ENCODE measurements around the gene FCRL4. TPM values are rescaled to one million over a fixed set of nuclear protein-coding genes. Genes with fewer than 3 reads are reported as not detected.

The FCRL4 gene
- total and polyA plus RNA-seq, 10 of the 15 experiments (the other 5 are each of a cell fraction or from before 2014, with no cell fraction given), result 0.09 to 0.44 (median 0.26) TPM; not detected in 1

- in situ Hi-C loops (cut with MboI), result no loop called here
- ChIA-PET CTCF (interaction anchor here (0.9 to 1.0 kb wide), 3 partner anchors 9 to 59 kb away, joined by 3 to 4 read pairs (median 3); no protein-coding TSS in a partner anchor), SMC1A (ENCODE audit: uncharacterized antibody, unreplicated experiment) (interaction anchor here (12.5 kb wide), 1 partner anchor 47 kb away, joined by 157 read pairs; no protein-coding TSS in a partner anchor), RAD21 (ENCODE audit: unreplicated experiment) (interaction anchor here (1.0 kb wide), 1 partner anchor 12 kb away, joined by 4 read pairs; no protein-coding TSS in a partner anchor), POLR2A (interaction anchor here (0.7 kb wide), 1 partner anchor 15 kb away, joined by 3 read pairs; no protein-coding TSS in a partner anchor)
- intact Hi-C loops (cut with micrococcal nuclease; ENCODE audit: unreplicated experiment), result no loop called here
- no TSS peak for BruUV-seq (replicated peaks)
- Histone ChIP-seq H3K4me1 (ENCODE audit: control insufficient read depth, insufficient read depth, low read length) (peaks cover 15% of the 10 kb centered on the region), H3K27me3 (replicated peaks in 1 of 2; ENCODE audit: control insufficient read depth in 2 of 2, insufficient read depth in 2 of 2, low read length in 1 of 2) (no peaks in the 10 kb centered on the region; a peak in 1 of 4 replicates), H2AFZ (ENCODE audit: control insufficient read depth, low read depth, low read length) (no peak overlapping the region), H3K4me3 (no peak overlapping the region), H3K9me3 (replicated peaks; ENCODE audit: control insufficient read depth, insufficient read depth, low read length) (no peaks in the 10 kb centered on the region), H3K36me3 (ENCODE audit: control insufficient read depth in 2 of 2, insufficient read depth in 2 of 2, low read length in 1 of 2) (no peaks in the 10 kb centered on the region), H4K20me1 (ENCODE audit: control insufficient read depth, insufficient read depth) (no peaks in the 10 kb centered on the region), H3K4me2 (ENCODE audit: control insufficient read depth, insufficient read depth) (no peak overlapping the region), H3K79me2 (ENCODE audit: control insufficient read depth, insufficient read depth, low read length) (no peaks in the 10 kb centered on the region), H3K9ac (ENCODE audit: control insufficient read depth, insufficient read depth, low read length) (no peak overlapping the region), H3K27ac (ENCODE audit: control insufficient read depth, insufficient read depth) (no peak overlapping the region)
- no peak for FAIRE-seq
- ATAC-seq, result no peak
- WGBS (ENCODE audit: insufficient coverage, insufficient replicate concordance, low lambda C conversion rate, missing lambda C conversion rate), result 93% methylated on average over 2 of the region's 2 CpGs
- DNase-seq (ENCODE audit: low read depth, low spot score), result no peak
- TF ChIP-seq SUZ12 (IDR thresholded peaks at IDR 0.05; ENCODE audit: unreplicated experiment), result no peak
- 0 out of 2 replicates have a peak, but pooled peaks have one; percentile 32 for TF ChIP-seq NFYB (IDR thresholded peaks at IDR 0.05; ENCODE audit: insufficient read depth, low read depth, low read length)
- TF ChIP-seq ZBTB40 (IDR thresholded peaks at IDR 0.05; ENCODE audit: borderline replicate concordance), result no peak
- TF ChIP-seq GATAD2B (conservative IDR thresholded peaks at IDR 0.05; ENCODE audit: low read depth), result no peak
These were observed 39.8 kb downstream of the FCRL4 start for GRCh38 chr1:157558119-157558518.
